ENCODE measurements around the gene FOXN1. TPM values are rescaled to one million over a fixed set of nuclear protein-coding genes. Genes with fewer than 3 reads are reported as not detected.

Gene FOXN1
- total RNA-seq, 1 experiment from 2014 or later = not detected

DNA sequence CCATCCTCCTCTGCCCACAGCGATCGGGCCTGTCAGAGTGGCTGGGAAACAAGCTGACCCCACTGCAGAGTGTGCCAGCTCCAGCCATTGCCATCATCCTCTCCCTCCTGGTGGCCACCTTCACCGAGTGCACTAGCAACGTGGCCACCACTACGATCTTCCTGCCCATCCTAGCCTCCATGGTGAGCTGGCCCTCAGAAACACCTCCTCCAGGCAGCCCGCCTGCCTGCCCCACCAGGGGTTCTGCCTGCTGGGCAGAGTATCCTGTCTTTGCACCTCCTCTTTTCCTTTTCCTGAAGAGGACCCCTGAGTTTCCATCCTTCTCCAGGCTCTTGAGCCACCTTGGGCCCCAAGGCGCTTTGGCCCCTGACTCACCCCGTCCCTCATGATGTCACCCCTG lies 10.5 kb upstream of the FOXN1 start:
- H3K9me3 Mint-ChIP-seq (ENCODE audit: unreplicated experiment) = no peaks in the 10 kb centered on the region
- no TSS peak for BruUV-seq (replicated peaks)
- POLR2A ChIA-PET = interaction anchor here (0.5 to 1.2 kb wide), 5 partner anchors 25 to 1201 kb away, joined by 3 to 4 read pairs (median 3); partner anchors contain the start of gene PIGS
- no peak overlapping the region for H3K4me3 Mint-ChIP-seq (ENCODE audit: unreplicated experiment)
- H3K27me3 Mint-ChIP-seq (ENCODE audit: insufficient read depth, unreplicated experiment) = no peaks in the 10 kb centered on the region
- peaks cover 8% of the 10 kb centered on the region for H3K4me1 Mint-ChIP-seq (ENCODE audit: insufficient read depth, unreplicated experiment)
- intact Hi-C loops (cut with micrococcal nuclease) = loop anchor here (2.0 kb wide), 1 partner anchor 53 kb away; no protein-coding TSS in a partner anchor
- CTCF ChIA-PET = interaction anchor here (0.6 to 5.9 kb wide), 18 partner anchors 7 to 257 kb away, joined by 3 to 98 read pairs (median 4); partner anchors contain the start of gene FOXN1
- TF ChIP-seq, protein P1, sequence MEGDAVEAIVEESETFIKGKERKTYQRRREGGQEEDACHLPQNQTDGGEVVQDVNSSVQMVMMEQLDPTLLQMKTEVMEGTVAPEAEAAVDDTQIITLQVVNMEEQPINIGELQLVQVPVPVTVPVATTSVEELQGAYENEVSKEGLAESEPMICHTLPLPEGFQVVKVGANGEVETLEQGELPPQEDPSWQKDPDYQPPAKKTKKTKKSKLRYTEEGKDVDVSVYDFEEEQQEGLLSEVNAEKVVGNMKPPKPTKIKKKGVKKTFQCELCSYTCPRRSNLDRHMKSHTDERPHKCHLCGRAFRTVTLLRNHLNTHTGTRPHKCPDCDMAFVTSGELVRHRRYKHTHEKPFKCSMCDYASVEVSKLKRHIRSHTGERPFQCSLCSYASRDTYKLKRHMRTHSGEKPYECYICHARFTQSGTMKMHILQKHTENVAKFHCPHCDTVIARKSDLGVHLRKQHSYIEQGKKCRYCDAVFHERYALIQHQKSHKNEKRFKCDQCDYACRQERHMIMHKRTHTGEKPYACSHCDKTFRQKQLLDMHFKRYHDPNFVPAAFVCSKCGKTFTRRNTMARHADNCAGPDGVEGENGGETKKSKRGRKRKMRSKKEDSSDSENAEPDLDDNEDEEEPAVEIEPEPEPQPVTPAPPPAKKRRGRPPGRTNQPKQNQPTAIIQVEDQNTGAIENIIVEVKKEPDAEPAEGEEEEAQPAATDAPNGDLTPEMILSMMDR (IDR thresholded peaks at IDR 0.05; ENCODE audit: unreplicated experiment) = no peak
- no peak overlapping the region for H3K27ac Mint-ChIP-seq (ENCODE audit: low read depth, unreplicated experiment)
- H3K36me3 Mint-ChIP-seq (ENCODE audit: insufficient read depth, unreplicated experiment) = no peaks in the 10 kb centered on the region
- no peak for DNase-seq (ENCODE audit: unreplicated experiment)

DNA sequence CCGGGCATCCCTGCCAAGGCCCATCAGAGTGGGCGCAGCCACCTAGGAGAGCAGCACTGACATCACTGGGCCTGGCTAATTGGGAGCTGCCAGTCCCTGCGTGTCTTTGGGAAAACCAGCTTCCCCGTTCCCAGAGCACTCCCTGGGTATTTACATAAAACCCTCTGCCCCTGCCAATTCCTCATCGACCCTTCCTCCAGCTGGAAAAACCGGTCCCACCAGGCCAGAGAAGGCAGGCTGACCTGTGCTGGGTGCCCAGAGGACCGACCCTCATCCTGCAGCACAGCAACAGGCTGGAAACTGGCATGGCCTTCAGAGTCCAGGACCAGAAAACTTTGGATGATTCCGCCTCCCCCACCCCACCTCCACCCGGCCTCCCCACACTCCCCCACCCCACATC lies 8.2 kb upstream of the FOXN1 start:
- Mint-ChIP-seq H3K36me3 (ENCODE audit: insufficient read depth, unreplicated experiment) (no peaks in the 10 kb centered on the region), H3K4me1 (ENCODE audit: insufficient read depth, unreplicated experiment) (no peaks in the 10 kb centered on the region), H3K27me3 (ENCODE audit: insufficient read depth, unreplicated experiment) (no peaks in the 10 kb centered on the region), H3K9me3 (ENCODE audit: unreplicated experiment) (no peaks in the 10 kb centered on the region), H3K4me3 (ENCODE audit: unreplicated experiment) (no peak overlapping the region), H3K27ac (ENCODE audit: low read depth, unreplicated experiment) (no peak overlapping the region)
- ChIA-PET POLR2A (no interaction called here), CTCF (interaction anchor here (0.6 to 5.9 kb wide), 5 partner anchors 37 to 146 kb away, joined by 3 to 98 read pairs (median 3); partner anchors contain the start of gene POLDIP2)
- TF ChIP-seq, protein P1 (IDR thresholded peaks at IDR 0.05; ENCODE audit: unreplicated experiment) = no peak
- intact Hi-C loops (cut with micrococcal nuclease) = no loop called here
- no peak for DNase-seq (ENCODE audit: unreplicated experiment)
- no TSS peak for BruUV-seq (replicated peaks)

DNA sequence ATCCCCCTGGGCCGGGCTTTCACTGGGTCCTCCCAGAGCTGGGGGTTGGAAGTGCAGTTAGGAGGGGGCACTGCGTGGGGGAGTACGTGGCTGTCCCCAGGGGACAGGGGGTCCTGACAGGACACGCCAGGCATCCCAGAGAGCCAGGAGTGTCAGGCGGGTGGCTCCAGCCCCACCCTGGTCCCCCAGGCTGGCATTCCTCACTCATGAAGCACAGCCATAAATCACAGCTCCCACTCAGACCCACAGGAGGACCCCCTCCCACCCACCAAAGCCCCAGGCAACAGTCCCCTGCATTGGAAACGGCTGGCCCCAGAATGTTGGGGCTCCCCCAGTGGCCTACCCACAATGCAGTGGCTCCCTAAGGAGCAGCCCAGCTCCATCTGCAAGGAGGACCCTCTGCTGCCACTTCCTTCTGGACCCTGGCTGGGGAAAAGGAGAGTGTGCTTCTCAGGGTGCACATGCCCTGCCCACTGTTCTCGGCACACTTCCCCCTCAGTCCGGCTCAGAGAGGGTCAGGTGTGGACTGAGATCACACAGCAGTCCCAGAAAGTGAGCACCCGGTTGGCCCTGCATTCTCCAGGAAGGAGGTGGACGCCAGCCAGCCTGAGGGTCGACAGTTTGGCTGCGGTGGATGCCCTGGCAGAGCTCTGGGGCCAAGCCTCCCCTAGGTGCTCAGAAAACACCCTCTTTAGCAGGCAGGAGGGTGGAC lies 7.3 kb upstream of the FOXN1 start:
- Mint-ChIP-seq H3K27me3 (ENCODE audit: insufficient read depth, unreplicated experiment) (peaks cover 2% of the 10 kb centered on the region), H3K4me3 (ENCODE audit: unreplicated experiment) (no peak overlapping the region), H3K9me3 (ENCODE audit: unreplicated experiment) (no peaks in the 10 kb centered on the region), H3K4me1 (ENCODE audit: insufficient read depth, unreplicated experiment) (no peaks in the 10 kb centered on the region), H3K27ac (ENCODE audit: low read depth, unreplicated experiment) (no peak overlapping the region), H3K36me3 (ENCODE audit: insufficient read depth, unreplicated experiment) (no peaks in the 10 kb centered on the region)
- TF ChIP-seq, protein P1 (IDR thresholded peaks at IDR 0.05; ENCODE audit: unreplicated experiment) = no peak
- no TSS peak for BruUV-seq (replicated peaks)
- DNase-seq (ENCODE audit: unreplicated experiment) = no peak
- CTCF ChIA-PET = interaction anchor here (0.7 to 5.8 kb wide), 5 partner anchors 9 to 142 kb away, joined by 3 to 42 read pairs (median 3); partner anchors contain the start of gene POLDIP2
- POLR2A ChIA-PET = no interaction called here
- intact Hi-C loops (cut with micrococcal nuclease) = no loop called here

DNA sequence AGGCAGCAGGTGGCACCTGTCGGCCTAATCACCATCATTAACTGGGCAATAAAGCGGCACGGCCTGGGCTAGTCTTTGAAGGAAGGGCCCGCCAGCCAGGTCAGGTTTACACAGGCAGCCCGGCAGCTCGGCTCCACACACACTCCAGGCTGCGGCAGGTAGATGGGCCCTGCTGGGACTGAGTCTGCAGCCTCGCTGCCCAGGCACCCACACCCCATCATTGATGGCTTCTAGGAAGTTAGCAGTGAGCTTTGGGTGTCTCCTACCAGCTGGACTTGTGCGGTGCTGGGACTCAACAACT lies 6.8 kb upstream of the FOXN1 start:
- intact Hi-C loops (cut with micrococcal nuclease) = no loop called here
- POLR2A ChIA-PET = interaction anchor here (0.5 to 0.9 kb wide), 2 partner anchors 257 to 639 kb away, joined by 3 to 4 read pairs; no protein-coding TSS in a partner anchor
- no TSS peak for BruUV-seq (replicated peaks)
- Mint-ChIP-seq H3K4me3 (ENCODE audit: unreplicated experiment) (no peak overlapping the region), H3K4me1 (ENCODE audit: insufficient read depth, unreplicated experiment) (no peaks in the 10 kb centered on the region), H3K36me3 (ENCODE audit: insufficient read depth, unreplicated experiment) (no peaks in the 10 kb centered on the region), H3K9me3 (ENCODE audit: unreplicated experiment) (no peaks in the 10 kb centered on the region), H3K27me3 (ENCODE audit: insufficient read depth, unreplicated experiment) (peaks cover 7% of the 10 kb centered on the region), H3K27ac (ENCODE audit: low read depth, unreplicated experiment) (no peak overlapping the region)
- CTCF ChIA-PET = interaction anchor here (0.7 to 5.8 kb wide), 3 partner anchors 12 to 41 kb away, joined by 3 to 42 read pairs (median 5); no protein-coding TSS in a partner anchor
- no peak for DNase-seq (ENCODE audit: unreplicated experiment)
- TF ChIP-seq, protein P1 (IDR thresholded peaks at IDR 0.05; ENCODE audit: unreplicated experiment) = no peak
